ENCODE measurements around the gene EDAR. TPM values are rescaled to one million over a fixed set of nuclear protein-coding genes. Genes with fewer than 3 reads are reported as not detected.

EDAR gene
- total RNA-seq, 1 experiment from 2014 or later, result 0.15 TPM

DNA sequence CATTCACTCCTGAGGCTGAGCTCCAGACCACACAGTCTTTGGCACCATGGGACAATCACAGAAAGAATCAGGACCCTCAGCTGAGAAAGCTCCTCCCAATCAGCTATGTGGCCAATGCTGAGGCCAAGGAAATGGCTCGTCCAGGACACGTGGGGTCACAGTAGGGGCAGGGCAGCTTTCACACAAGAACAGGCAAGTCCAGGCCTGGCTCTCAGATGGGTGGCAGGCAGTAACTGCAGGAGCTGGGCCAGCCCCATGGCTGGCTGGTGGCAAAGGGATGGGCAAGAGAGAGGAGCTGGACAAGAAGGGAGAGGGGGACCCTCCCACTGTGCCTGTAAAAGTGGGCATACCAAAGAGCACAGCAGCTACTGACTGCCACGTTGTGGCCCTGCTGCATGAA, 12.2 kb upstream of the EDAR start (continued):
- TF ChIP-seq POLR2A (IDR thresholded peaks at IDR 0.05; ENCODE audit: borderline replicate concordance, extremely low read depth, insufficient read depth, insufficient read length), result no peak
- TF ChIP-seq, protein P1, sequence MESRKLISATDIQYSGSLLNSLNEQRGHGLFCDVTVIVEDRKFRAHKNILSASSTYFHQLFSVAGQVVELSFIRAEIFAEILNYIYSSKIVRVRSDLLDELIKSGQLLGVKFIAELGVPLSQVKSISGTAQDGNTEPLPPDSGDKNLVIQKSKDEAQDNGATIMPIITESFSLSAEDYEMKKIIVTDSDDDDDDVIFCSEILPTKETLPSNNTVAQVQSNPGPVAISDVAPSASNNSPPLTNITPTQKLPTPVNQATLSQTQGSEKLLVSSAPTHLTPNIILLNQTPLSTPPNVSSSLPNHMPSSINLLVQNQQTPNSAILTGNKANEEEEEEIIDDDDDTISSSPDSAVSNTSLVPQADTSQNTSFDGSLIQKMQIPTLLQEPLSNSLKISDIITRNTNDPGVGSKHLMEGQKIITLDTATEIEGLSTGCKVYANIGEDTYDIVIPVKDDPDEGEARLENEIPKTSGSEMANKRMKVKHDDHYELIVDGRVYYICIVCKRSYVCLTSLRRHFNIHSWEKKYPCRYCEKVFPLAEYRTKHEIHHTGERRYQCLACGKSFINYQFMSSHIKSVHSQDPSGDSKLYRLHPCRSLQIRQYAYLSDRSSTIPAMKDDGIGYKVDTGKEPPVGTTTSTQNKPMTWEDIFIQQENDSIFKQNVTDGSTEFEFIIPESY (IDR thresholded peaks at IDR 0.05; ENCODE audit: extremely low read depth, insufficient replicate concordance, low read length), result no peak
- TF ChIP-seq SP1 (IDR thresholded peaks at IDR 0.05; ENCODE audit: low read depth), result no peak
- no peak for TF ChIP-seq SIN3A (IDR thresholded peaks at IDR 0.05; ENCODE audit: low read depth)
- no peak for TF ChIP-seq ELF1 (IDR thresholded peaks at IDR 0.05; ENCODE audit: borderline replicate concordance, low read depth)

DNA sequence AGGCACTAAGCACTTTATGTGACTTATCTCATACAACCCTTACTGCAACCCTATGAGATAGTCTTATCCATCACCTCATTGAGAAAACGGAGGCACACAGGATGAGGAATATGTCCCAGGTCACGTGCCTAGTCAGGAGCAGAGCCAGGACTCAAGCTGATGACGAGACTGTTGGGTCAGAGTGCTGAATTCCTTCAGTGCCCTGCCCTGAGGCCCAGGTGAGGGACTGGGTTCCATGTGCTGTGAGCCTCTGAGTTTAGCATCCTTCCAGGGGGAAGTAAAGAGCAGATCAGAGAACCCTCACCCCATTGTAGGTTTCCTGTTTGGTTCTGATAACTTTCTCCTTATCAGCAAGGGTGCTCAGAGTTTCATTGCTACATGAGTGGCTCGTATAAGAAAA, 11.7 kb upstream of the EDAR start:
- intact Hi-C loops (cut with micrococcal nuclease), result no loop called here
- Histone ChIP-seq H3K9me2 (ENCODE audit: insufficient read depth) (no peaks in the 10 kb centered on the region), H3K36me3 (ENCODE audit: control insufficient read depth in 1 of 2, insufficient read depth in 2 of 2, low read length in 2 of 2) (no peaks in the 10 kb centered on the region), H3K27me3 (ENCODE audit: insufficient read depth, low read length) (no peaks in the 10 kb centered on the region), H3K79me2 (ENCODE audit: insufficient read depth, low read length) (no peaks in the 10 kb centered on the region), H3K4me2 (ENCODE audit: low read length) (no peak overlapping the region), H3K4me1 (ENCODE audit: control insufficient read depth in 1 of 2, insufficient read depth in 2 of 2, low read length in 2 of 2) (no peaks in the 10 kb centered on the region), H4K20me1 (ENCODE audit: insufficient read depth) (no peaks in the 10 kb centered on the region), H3K9ac (ENCODE audit: low read length) (no peak overlapping the region), H3K4me3 (replicated peaks in 1 of 2; ENCODE audit: low read depth in 1 of 2, low read length in 2 of 2) (no peak overlapping the region), H3K27ac (ENCODE audit: low read depth, low read length) (no peak overlapping the region), H3K9me3 (ENCODE audit: control insufficient read depth in 1 of 2, insufficient read depth in 1 of 2, low read depth in 1 of 2, low read length in 2 of 2) (no peaks in the 10 kb centered on the region), H2AFZ (ENCODE audit: low read depth, low read length, poor library complexity, severe bottlenecking) (no peak overlapping the region)
- TF ChIP-seq, protein P2, sequence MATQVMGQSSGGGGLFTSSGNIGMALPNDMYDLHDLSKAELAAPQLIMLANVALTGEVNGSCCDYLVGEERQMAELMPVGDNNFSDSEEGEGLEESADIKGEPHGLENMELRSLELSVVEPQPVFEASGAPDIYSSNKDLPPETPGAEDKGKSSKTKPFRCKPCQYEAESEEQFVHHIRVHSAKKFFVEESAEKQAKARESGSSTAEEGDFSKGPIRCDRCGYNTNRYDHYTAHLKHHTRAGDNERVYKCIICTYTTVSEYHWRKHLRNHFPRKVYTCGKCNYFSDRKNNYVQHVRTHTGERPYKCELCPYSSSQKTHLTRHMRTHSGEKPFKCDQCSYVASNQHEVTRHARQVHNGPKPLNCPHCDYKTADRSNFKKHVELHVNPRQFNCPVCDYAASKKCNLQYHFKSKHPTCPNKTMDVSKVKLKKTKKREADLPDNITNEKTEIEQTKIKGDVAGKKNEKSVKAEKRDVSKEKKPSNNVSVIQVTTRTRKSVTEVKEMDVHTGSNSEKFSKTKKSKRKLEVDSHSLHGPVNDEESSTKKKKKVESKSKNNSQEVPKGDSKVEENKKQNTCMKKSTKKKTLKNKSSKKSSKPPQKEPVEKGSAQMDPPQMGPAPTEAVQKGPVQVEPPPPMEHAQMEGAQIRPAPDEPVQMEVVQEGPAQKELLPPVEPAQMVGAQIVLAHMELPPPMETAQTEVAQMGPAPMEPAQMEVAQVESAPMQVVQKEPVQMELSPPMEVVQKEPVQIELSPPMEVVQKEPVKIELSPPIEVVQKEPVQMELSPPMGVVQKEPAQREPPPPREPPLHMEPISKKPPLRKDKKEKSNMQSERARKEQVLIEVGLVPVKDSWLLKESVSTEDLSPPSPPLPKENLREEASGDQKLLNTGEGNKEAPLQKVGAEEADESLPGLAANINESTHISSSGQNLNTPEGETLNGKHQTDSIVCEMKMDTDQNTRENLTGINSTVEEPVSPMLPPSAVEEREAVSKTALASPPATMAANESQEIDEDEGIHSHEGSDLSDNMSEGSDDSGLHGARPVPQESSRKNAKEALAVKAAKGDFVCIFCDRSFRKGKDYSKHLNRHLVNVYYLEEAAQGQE (IDR thresholded peaks at IDR 0.05; ENCODE audit: low read depth), result no peak
- TF ChIP-seq POLR2AphosphoS5 (IDR thresholded peaks at IDR 0.05; ENCODE audit: low read depth, low read length) (no peak), SIN3A (IDR thresholded peaks at IDR 0.05; ENCODE audit: low read depth) (no peak), TCF7L2 (IDR thresholded peaks at IDR 0.05; ENCODE audit: borderline replicate concordance, extremely low read depth, insufficient read depth, insufficient read length) (no peak), EZH2 (IDR thresholded peaks at IDR 0.05) (no peak), FOSL1 (IDR thresholded peaks at IDR 0.05; ENCODE audit: low read depth) (no peak), CEBPB (IDR thresholded peaks at IDR 0.05; ENCODE audit: low read depth) (no peak)
- TF ChIP-seq, protein P3, sequence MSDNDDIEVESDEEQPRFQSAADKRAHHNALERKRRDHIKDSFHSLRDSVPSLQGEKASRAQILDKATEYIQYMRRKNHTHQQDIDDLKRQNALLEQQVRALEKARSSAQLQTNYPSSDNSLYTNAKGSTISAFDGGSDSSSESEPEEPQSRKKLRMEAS (IDR thresholded peaks at IDR 0.05), result no peak
- TF ChIP-seq, protein P4, sequence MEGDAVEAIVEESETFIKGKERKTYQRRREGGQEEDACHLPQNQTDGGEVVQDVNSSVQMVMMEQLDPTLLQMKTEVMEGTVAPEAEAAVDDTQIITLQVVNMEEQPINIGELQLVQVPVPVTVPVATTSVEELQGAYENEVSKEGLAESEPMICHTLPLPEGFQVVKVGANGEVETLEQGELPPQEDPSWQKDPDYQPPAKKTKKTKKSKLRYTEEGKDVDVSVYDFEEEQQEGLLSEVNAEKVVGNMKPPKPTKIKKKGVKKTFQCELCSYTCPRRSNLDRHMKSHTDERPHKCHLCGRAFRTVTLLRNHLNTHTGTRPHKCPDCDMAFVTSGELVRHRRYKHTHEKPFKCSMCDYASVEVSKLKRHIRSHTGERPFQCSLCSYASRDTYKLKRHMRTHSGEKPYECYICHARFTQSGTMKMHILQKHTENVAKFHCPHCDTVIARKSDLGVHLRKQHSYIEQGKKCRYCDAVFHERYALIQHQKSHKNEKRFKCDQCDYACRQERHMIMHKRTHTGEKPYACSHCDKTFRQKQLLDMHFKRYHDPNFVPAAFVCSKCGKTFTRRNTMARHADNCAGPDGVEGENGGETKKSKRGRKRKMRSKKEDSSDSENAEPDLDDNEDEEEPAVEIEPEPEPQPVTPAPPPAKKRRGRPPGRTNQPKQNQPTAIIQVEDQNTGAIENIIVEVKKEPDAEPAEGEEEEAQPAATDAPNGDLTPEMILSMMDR (IDR thresholded peaks at IDR 0.05 in 2 of 3, conservative IDR thresholded peaks at IDR 0.05 in 1 of 3; ENCODE audit: borderline replicate concordance in 1 of 3, insufficient read depth in 1 of 3, low read depth in 2 of 3, low read length in 2 of 3), result no peak
- DNase-seq (ENCODE audit: low read depth, low spot score) (no peak), ATAC-seq (no peak)
- ChIA-PET RAD21 (ENCODE audit: low non-redundant PET in 1 of 2, low total read pairs in 2 of 2, uncharacterized antibody in 2 of 2, unreplicated experiment in 2 of 2) (no interaction called here), CTCF (no interaction called here), POLR2A (no interaction called here)
- no TSS peak for BruUV-seq (replicated peaks)
